Stimulated activated CD8-positive, alpha-beta memory T cell treated with anti-CD3 and anti-CD28 coated beads, Interleukin-4, amount 100 ng/mL, for 24 hours (primary cell): ENCODE results near the gene TTC27.
"Not testable (repeated sequence)": the region's sequence is repeated elsewhere in the genome, so short reads cannot be mapped to it uniquely, and the experiment has no call there.

Experiments
- DNase-seq: peaks from one replicate; pipeline ENCODE4 v3.0.0-alpha.2; 2020; ENCODE audit warnings: low read depth

The TTC27 gene

GRCh38 chr2:32719933-32720716 lies 92.3 kb downstream of the TTC27 start:
- DNase-seq, result no peak

GRCh38 chr2:32720771-32721170 lies 92.9 kb downstream of the TTC27 start:
- no peak for DNase-seq

GRCh38 chr2:32721376-32721775 lies 93.5 kb downstream of the TTC27 start:
- DNase-seq, result no peak

- DNase-seq, result no peak
Observed at GRCh38 chr2:32723467-32724079, 95.7 kb downstream of the TTC27 start.

- DNase-seq, result not testable (repeated sequence)
Observed at GRCh38 chr2:32726678-32727077, 98.8 kb downstream of the TTC27 start.

- DNase-seq, result no peak
Observed at GRCh38 chr2:32727157-32727556, 99.3 kb downstream of the TTC27 start.

- DNase-seq, result not testable (repeated sequence)
Observed at GRCh38 chr2:32730958-32731357, 103.1 kb downstream of the TTC27 start.

GRCh38 chr2:32732120-32732519 lies 104.3 kb downstream of the TTC27 start:
- DNase-seq, result no peak

- DNase-seq, result no peak
Observed at GRCh38 chr2:32732912-32733472, 105.1 kb downstream of the TTC27 start.

- no peak for DNase-seq
Observed at GRCh38 chr2:32735348-32735747, 107.5 kb downstream of the TTC27 start.

GRCh38 chr2:32738939-32739338 lies 111.1 kb downstream of the TTC27 start:
- no peak for DNase-seq

GRCh38 chr2:32739664-32740063 lies 111.8 kb downstream of the TTC27 start:
- DNase-seq, result no peak

GRCh38 chr2:32741575-32741974 lies 113.7 kb downstream of the TTC27 start:
- no peak for DNase-seq

- DNase-seq, result no peak
Observed at GRCh38 chr2:32742376-32742775, 114.5 kb downstream of the TTC27 start.

- no peak for DNase-seq
Observed at GRCh38 chr2:32743480-32744236, 115.8 kb downstream of the TTC27 start.

- DNase-seq, result no peak
Observed at GRCh38 chr2:32745191-32745590, 117.3 kb downstream of the TTC27 start.

- no peak for DNase-seq
Observed at GRCh38 chr2:32745675-32746074, 117.8 kb downstream of the TTC27 start.

- DNase-seq, result no peak
Observed at GRCh38 chr2:32746669-32747068, 118.8 kb downstream of the TTC27 start.

- no peak for DNase-seq
Observed at GRCh38 chr2:32748158-32748557, 120.3 kb downstream of the TTC27 start.

GRCh38 chr2:32750880-32751279 lies 123.0 kb downstream of the TTC27 start:
- DNase-seq, result no peak

GRCh38 chr2:32752205-32752604 lies 124.4 kb downstream of the TTC27 start:
- DNase-seq, result no peak

GRCh38 chr2:32752952-32753351 lies 125.1 kb downstream of the TTC27 start:
- DNase-seq, result no peak

- not testable (repeated sequence) for DNase-seq
Observed at GRCh38 chr2:32754676-32755075, 126.8 kb downstream of the TTC27 start.
